GM12892 (cell line): ENCODE measurements around the gene SEC14L3.

Experiments
- POLR2A ChIP-seq: IDR thresholded peaks from 2 replicates; pipeline ENCODE4 v1.6.1; 2011; ENCODE audit warnings: low read depth, low read length, control low read depth
- POLR2AphosphoS5 ChIP-seq: IDR thresholded peaks from 2 replicates; pipeline ENCODE4 v1.6.1; 2011; ENCODE audit warnings: low read depth, low read length, control low read depth
- TAF1 ChIP-seq: IDR thresholded peaks from 2 replicates; pipeline ENCODE4 v1.6.1; 2011; ENCODE audit warnings: low read depth, mild to moderate bottlenecking, control low read depth, low read length, borderline replicate concordance

- TF ChIP-seq POLR2A, result no peak
- TF ChIP-seq POLR2AphosphoS5, result no peak
- no peak for TF ChIP-seq TAF1
Observed at GRCh38 chr22:30488121-30488520, 16.3 kb upstream of the SEC14L3 start.
